Measurements from ENCODE around the gene CC2D1A. TPM values are rescaled to one million over a fixed set of nuclear protein-coding genes. Genes with fewer than 3 reads are reported as not detected.

Gene CC2D1A
- total RNA-seq, 6 donors from 2014 or later, result 30.4 to 95.3 (median 35.3) TPM

DNA sequence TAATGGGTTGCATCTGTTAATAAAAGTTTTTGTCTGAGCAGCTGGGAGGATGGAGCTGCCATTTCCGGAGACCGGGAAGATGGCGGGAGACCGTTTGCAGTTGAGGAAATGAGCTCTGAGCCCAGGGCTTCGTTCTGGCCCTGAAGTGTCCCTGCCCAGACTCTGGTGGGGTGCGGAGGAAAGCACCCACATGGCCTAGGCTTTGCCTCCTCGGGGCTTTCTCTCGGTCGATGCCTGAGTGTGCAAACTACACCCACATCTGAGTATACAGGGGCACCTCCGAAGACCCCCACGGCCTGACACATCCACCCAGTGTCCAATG, 44.6 kb upstream of the CC2D1A start:
- peak overlapping the region; percentile 19 to 57 (median 44) for H3K4me3 ChIP-seq
- H3K4me1 ChIP-seq, result peaks cover 20 to 50% (median 38%) of the 10 kb centered on the region in 4 donors
- TF ChIP-seq POLR2A (IDR thresholded peaks at IDR 0.05) (peak in 1 of 4 donors; percentile 11), CTCF (IDR thresholded peaks at IDR 0.05) (no peak)
- H3K27me3 ChIP-seq, result peaks cover 0 to 13% (median 4%) of the 10 kb centered on the region in 4 donors
- WGBS, 2 donors, result 12 to 43% methylated on average over 5 to 11 of the region's 11 CpGs
- H3K27ac ChIP-seq, result peak overlapping the region; percentile 93 to 96 (median 94)
- no peaks in the 10 kb centered on the region for H3K9me3 ChIP-seq
- H3K36me3 ChIP-seq, result no peaks in the 10 kb centered on the region
- ATAC-seq (ENCODE audit: low FRiP score in 2 of 2), result peak; percentile 1
- DNase-seq, result no peak

GRCh38 chr19:13861714-13862531, 44.1 kb upstream of the CC2D1A start:
- peak in 3 of 4 donors; percentile 28 to 73 (median 49) for TF ChIP-seq POLR2A (IDR thresholded peaks at IDR 0.05)
- TF ChIP-seq CTCF (IDR thresholded peaks at IDR 0.05), result peak; percentile 97 to 99 (median 99)
- peak in 2 of 4 donors; percentile 63 to 83 for TF ChIP-seq EP300 (IDR thresholded peaks at IDR 0.05)
- TF ChIP-seq POLR2AphosphoS5 (IDR thresholded peaks at IDR 0.05), result peak; percentile 67 to 72
- peak; percentile 94 to 97 for ATAC-seq (ENCODE audit: low FRiP score in 2 of 2)
- Histone ChIP-seq H3K4me1 (peaks cover 22 to 52% (median 39%) of the 10 kb centered on the region in 4 donors), H3K27me3 (peaks cover 0 to 13% (median 4%) of the 10 kb centered on the region in 4 donors), H3K36me3 (no peaks in the 10 kb centered on the region), H3K9me3 (no peaks in the 10 kb centered on the region), H3K27ac (peak overlapping the region; percentile 93 to 96 (median 94)), H3K4me3 (peak overlapping the region; percentile 19 to 57 (median 44))
- 0% methylated on average over 16 to 27 of the region's 27 CpGs for WGBS, 2 donors
- DNase-seq, result peak; percentile 96

GRCh38 chr19:13864046-13864666, 41.8 kb upstream of the CC2D1A start:
- Histone ChIP-seq H3K4me1 (peaks cover 22 to 52% (median 39%) of the 10 kb centered on the region in 4 donors), H3K27ac (peak overlapping the region in 2 of 4 donors; percentile 64 to 71), H3K36me3 (no peaks in the 10 kb centered on the region), H3K9me3 (no peaks in the 10 kb centered on the region), H3K4me3 (no peak overlapping the region), H3K27me3 (peaks cover 0 to 13% (median 4%) of the 10 kb centered on the region in 4 donors)
- 28 to 31% methylated on average over 2 to 13 of the region's 13 CpGs for WGBS, 2 donors
- DNase-seq (peak in 1 of 2 donors; percentile 62), ATAC-seq (ENCODE audit: low FRiP score in 2 of 2) (no peak)
- TF ChIP-seq POLR2AphosphoS5 (IDR thresholded peaks at IDR 0.05) (no peak), CTCF (IDR thresholded peaks at IDR 0.05) (no peak), POLR2A (IDR thresholded peaks at IDR 0.05) (no peak), EP300 (IDR thresholded peaks at IDR 0.05) (no peak)

DNA sequence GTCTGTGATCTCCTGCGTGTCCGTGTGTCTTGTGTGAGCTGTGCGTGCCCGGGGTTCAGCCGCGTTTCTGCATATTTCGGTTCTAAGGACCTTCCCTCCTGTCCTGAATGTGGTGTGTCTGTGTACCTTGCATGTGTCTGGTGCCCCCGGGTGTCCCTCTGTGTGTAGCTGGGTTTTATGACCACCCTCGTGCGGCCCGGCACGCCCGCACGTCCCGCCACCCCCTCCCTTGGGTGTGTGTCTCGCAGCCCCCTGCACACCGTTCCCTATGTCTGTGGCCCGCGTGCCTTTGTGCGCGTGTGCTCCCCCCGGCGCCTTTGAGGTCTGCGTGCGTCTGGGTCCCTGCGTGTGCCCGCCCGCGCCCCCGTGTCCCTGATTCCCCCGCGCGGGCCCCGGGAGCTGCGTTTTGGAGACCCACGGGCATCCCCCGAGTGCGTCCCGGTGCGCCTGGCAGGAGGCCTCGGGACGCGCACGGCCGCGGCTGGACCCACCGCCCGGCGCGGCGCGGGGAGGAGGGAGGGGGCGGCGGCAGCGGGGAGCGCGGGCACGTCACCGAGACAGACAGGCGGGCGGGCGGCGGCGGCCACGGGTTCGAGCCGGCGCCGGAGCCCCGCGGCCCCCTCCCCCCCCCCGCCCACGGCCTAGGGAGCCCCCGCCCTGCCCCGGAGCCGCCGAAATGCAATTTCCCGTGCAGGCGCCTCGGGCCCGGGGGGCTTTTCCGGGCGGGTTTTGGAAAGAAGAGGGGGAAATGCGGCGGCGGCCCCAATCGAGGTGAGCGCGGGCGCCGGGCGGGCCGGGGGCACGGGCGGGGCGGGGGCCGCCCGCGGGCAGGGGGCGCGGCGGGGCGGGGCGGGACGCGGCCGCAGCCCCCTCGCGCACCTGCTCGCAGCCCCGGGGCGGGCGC, 41.1 kb upstream of the CC2D1A start:
- Histone ChIP-seq H3K27me3 (peaks cover 0 to 13% (median 4%) of the 10 kb centered on the region in 4 donors), H3K9me3 (no peaks in the 10 kb centered on the region), H3K4me1 (peaks cover 22 to 52% (median 39%) of the 10 kb centered on the region in 4 donors), H3K27ac (peak overlapping the region; percentile 30 to 71 (median 56)), H3K36me3 (no peaks in the 10 kb centered on the region), H3K4me3 (peak overlapping the region in 3 of 4 donors; percentile 57 to 79 (median 75))
- no peak for TF ChIP-seq CTCF (IDR thresholded peaks at IDR 0.05)
- no peak for TF ChIP-seq POLR2AphosphoS5 (IDR thresholded peaks at IDR 0.05)
- no peak for TF ChIP-seq EP300 (IDR thresholded peaks at IDR 0.05)
- TF ChIP-seq POLR2A (IDR thresholded peaks at IDR 0.05), result no peak
- DNase-seq (peak in 1 of 2 donors; percentile 87), ATAC-seq (ENCODE audit: low FRiP score in 2 of 2) (no peak)
- 11 to 60% methylated on average over 1 to 37 of the region's 113 CpGs for WGBS, 2 donors

Data from upper lobe of left lung (tissue), 6 donors.